ENCODE data around the gene MDH1.
"Not testable (repeated sequence)": the region's sequence is repeated elsewhere in the genome, so short reads cannot be mapped to it uniquely, and the experiment has no call there.

MDH1 gene

DNA sequence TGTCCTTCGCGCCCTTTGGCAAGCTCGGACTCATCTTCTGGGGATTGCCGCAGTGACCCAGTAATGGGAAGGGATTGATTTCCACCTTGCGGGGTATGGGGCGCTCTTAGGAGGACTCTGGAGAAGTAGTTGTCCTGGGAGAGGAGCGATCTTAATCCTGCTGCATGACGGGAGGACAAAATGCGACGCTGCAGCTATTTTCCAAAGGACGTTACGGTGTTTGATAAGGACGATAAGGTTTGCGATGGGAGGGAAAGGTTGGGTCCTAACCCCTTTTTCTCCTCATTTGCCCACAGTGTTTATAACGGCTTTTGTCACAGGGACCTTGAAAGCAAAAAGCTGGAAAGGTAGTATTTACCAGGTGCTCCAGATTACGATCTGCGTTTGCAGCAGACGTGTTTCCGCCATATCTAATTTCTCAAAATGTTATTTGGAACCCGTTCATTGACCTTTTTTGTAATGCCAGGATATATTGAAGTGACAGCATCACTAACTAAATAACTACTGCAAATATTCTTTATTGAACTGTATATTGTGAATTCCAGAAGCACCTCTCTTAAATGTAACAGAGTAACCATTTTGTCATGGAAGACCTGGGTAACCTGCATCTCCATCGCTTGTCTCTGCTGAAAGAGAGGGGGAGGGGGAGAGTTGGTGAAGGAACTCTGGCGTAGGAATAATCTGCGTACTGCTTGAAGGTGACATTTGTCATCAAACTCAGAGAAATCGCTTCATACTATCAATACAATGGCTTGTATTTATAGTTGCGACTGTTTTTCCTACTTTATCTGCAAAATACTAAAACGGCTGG, 590 bp downstream of the MDH1 start:
- DNase-seq: peak in 1 of 51 donors; percentile 44

DNA sequence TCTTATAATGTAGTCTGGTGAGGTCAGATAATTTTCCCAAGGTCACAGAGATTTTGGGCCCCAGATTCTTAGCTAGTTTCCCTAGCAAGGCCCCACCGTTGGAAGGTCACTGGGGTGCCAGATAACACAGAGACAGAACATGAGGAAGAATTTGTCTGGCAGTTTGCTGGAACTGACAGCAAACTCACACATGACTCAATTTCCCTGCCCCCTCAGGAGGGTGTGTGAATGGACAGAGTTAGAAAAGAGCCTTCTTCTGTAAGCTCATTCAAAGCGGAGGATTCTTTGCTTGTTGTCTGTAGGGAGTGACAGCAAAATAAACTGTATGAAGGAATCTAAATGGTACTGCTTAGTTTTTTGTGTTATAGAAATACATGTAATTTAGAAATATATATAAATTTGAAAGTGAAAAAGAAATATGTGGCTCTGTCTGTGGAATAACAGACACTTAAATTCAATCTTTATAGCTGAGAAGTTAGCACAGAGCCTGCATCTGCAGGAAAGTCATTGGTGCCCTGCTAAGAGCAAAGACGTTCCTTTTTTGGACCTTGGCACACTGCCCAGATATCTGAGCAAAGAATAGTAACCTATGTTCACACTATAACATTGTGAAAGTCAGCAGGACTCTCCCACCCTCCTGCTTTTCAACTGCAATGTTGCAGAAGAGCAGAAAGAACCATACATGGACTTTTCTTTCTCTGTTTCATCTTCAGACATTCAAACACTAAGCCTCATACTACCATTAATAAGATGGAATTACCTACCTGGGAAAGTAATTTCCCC, 2.1 kb downstream of the MDH1 start:
- peak in 2 of 51 donors; percentile 2 to 9 for DNase-seq

DNA sequence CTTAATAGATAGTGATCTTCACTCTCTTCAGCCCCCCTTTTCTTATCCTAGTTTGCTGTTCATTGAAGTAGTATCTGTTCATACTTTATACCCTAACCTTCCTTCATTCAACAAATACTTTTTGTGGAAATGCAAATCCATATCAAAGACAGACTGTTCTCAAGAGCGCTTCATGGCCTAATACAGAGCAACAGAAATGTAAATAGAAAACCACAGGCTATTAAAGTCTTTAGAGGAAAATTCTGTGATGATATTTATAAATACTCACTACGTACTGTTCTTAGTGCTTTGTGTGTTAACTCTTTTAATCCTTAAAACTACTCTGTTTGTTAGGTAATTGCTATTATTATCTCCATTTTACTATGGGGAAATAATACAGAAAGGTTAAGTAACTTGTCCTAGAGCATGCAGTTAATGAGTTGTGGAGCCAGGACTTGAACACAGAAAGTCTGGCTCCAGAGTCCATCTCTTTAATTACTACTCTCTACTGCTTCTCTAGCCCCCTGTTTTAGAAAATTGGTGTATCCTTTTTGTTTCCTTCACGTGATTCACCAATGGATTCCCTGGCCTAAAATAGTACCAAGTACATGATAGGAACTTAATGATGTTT, 2.9 kb downstream of the MDH1 start:
- no peak for DNase-seq

DNA sequence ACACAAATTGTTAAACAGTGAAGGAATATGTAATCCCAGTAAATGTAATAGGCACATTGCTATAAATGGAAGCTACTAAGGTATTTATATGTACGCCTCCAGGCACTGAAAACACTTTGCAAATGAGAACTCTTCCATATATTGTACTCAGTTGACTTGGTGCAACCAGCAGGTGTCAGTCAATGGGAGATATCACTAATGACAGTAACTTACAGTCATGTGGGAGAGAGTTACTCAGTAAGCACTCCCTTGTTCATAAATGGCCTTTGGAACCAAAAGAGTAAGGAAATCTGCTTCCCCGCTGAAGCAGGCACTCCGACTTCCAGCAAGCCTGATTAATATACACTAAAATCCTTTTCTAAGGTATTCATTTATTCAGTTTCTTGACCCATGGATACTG, 5.9 kb downstream of the MDH1 start:
- DNase-seq: no peak

DNA sequence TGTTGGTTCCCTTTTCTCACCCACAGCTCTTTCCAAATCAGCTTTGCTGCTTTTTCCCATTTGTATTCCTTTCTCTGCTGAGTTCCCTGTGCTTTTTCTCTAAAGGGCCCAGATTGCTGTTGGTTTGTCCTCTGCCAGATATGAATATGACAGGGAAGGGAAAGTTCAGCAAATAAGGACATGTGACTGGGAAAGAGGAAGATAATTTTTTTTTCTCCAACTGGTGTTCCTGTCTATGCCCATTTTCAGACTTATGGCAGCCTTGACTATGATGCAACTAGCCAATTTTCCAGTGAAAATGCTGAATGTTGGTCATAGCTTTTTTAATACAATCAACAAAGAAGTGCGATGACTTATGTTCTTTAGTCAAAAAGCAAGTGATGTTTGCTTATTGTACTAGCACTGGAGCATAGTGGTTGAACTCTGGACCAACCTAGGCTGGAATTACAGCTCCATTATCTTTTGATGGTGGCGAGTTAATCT, 7.7 kb downstream of the MDH1 start:
- no peak for DNase-seq

DNA sequence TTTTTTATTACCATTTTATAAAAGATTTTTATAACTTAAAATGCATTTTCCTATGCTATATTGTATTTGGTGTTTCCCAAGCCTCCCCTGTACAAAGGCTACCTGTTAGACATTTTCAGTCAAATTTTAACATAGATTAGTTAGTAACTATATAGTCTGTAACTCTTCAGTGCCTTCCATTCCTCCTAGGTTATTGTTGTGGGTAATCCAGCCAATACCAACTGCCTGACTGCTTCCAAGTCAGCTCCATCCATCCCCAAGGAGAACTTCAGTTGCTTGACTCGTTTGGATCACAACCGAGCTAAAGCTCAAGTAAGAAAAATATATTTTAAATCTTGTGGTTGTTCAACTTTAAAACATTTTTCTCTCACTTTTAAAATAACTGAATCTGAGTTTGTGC, 10.2 kb downstream of the MDH1 start:
- DNase-seq: no peak

DNA sequence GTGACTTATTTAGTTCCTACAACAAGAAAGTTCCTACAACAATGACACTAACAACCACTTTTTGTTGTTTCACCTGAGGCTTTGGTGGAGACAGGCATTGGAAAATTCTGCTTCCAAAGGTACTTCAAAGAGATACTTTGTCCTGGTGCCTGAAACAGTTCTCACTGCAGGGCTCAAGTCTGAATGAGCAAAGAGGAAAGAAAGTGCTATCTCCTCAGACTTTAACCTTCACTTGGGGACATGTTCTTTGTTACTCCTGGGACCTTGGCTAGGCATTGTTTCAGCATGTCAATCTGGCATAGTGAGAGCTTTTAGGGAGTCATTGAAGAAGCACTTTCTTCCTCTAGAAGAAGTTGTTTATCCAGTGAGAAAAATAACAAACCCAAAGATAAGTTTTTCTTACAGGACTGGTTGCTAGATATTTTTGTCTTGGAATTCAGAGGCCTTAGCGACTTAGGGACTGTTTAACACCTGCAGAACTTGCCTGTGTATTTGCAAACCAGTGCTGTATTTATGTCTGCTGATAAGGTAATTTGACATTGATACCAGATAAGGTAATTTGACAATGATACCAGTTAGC, 12.2 kb downstream of the MDH1 start:
- no peak for DNase-seq

DNA sequence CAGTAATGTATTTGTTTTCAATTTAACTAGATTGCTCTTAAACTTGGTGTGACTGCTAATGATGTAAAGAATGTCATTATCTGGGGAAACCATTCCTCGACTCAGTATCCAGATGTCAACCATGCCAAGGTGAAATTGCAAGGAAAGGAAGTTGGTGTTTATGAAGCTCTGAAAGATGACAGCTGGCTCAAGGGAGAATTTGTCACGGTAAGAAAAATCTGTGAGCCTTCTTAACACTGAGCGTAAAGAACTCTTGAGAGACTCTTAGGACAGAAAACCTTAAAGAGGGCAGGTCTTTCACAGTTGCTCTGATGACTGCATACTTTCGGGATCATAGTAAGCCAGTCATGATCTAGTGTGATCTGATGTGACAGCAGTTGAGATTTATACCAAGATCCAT, 15.9 kb downstream of the MDH1 start:
- no peak for DNase-seq

DNA sequence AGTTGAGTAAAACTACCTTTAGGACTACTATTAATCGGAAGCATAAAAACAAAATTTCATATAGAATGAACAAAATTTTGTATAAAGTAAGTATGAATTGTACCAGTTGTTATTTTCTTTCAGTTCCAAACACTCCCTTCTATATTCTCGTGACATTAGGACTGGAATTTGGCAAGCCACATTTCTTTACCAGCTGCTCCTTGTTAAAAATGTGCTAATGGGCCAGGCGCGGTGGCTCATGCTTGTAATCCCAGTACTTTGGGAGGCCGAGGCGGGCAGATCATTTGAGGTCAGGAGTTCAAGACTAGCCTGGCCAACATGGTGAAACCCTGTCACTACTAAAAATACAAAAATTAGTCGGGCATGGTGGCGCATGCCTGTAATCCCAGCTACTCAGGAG, 20.1 kb downstream of the MDH1 start:
- not testable (repeated sequence) for DNase-seq

DNA sequence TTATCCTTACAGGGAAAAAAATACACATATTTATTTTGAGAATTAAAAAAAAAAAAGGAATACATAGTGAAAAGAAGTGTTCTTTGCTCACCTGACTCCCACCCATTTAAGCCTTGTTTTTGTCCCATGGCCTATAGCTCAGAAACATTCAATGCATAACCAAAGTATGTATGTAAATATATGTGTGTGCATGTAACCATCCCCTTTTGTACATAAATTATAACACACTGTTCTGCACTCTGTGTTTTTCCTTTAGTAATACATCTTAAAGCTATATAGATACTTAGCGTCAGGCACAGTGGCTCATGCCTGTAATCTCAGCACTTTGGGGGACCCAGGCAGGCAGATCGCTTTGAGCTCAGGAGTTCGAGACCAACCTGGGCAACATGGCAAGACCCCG, 21.8 kb downstream of the MDH1 start:
- DNase-seq: no peak

DNA sequence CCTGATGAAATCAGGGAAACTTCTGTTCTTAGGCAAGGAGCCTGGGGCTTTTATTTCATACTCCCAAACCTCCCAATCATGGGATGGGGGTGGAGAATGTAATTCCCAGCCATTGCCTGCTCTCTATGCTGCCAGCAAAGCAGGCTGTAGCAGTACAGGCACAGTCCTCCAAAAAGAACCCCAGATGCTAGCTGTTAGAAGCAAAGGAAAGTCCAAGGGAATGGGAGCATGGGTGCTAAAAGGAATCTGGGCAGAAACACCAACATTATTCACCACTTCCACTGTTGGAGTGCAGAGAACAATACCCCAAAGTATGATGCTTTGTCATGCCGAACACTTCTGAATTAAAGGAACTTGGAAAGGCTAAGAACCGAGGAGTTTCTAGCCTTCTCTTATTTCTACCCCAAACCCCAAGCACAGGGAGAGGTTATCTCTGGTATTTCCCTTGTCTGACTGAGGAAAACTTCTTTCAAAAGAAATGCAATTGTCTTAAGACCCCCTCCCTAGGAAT, 24.7 kb downstream of the MDH1 start:
- no peak for DNase-seq

DNA sequence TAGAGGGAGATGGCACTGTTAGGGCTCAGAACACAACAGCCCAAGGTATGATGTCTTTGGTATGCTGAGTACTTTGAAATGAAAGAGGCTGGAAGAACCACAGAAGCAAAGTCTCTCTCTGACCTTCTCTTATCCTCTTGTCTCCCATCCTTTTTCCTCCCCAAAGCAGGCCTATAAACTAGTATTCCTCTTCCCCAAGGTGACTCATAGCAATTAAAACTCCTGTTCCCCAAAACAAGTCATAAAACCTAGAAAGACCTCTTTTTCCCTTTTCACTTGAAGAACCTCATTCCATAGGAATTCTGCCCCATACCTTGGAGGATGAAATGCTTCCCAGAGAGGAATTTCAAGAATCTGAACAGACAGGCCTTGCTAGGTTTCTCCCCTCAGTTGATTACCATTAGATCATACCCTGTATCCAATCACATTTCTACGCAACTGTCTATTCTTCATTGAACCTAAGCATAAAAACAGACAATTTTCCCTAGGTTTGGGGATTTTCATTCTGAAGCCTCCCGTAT, 25.7 kb downstream of the MDH1 start:
- no peak for DNase-seq

DNA sequence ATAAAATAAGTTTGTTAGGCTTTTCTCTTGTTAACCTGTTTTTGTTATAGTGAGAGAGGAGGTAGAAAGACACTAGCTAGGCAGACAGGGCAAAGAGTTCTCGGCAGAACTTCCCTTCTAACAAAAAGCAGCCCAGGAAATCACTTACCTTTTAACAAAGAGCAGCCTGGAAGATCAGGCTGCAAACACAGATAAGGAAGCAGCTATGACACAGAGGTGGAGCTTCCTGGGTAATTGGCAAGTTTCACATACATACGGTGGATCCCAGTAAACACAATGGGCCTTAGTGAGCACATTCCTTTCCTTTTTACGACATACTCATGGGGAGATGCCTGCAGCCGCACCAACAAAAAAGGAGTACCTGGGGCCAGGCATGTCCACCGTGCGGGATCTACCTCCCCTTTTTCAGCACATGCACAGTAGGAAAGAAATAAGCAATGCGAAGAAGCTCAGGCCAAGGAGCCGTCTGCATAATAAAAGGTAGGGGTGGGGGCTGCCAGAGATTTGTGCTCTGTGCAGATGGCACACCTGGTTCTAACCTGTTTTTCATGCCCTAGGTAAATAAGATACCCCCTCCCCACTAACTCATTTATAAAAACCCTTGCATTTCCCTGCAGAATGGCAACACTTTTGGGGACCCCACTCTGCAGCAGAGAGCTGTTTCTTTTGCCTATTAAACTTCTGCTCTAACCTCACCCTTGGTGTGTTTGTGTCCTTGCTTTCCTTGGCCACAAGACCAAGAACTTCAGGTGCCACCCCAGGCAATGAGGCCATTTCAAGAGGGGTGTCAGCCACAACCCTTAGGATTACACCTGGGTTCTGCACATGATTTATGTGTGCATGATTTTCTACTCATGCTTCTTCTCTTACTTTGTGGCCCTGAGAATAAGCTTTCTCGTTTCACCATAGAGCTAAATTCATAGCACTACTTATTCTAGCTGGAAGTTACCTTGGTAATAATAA, 26.5 kb downstream of the MDH1 start:
- no peak for DNase-seq

DNA sequence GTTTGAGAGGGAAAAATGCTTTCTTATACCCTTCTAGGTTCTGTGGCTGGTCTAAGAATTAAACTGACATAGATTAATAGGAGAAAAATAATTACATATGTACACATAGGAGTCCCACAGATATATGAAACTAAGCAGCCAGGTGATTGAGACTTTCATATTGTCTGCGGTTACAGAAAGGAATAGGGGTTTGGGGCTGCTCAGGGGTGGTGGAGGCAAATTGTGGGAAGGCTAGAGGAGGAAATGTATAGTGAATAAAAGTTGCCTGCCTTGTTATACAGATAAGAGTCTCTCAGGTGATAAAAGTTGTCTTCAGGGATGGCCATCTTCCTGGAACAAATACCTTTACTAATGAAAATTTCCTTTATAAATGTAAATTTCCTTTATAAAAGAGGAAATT, 28.6 kb downstream of the MDH1 start:
- DNase-seq: no peak

DNA sequence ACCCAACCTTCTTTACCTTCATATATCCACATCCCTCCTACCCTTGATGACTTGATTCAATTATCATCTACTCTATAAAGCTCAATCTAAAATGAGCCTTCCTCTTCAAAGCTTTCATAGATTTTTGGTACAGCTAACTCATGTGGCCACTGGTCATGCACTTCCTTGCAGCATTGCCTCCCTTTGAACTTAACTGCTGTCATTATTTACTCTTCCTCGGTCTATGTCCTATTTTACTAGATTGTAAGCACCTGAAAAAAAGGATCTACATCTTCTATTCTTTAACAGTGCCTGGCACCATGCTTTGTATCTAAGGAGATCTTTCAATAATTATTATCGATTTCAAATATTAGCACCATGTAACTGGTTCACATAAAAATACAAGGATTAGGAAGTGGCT, 30.6 kb downstream of the MDH1 start:
- no peak for DNase-seq

DNA sequence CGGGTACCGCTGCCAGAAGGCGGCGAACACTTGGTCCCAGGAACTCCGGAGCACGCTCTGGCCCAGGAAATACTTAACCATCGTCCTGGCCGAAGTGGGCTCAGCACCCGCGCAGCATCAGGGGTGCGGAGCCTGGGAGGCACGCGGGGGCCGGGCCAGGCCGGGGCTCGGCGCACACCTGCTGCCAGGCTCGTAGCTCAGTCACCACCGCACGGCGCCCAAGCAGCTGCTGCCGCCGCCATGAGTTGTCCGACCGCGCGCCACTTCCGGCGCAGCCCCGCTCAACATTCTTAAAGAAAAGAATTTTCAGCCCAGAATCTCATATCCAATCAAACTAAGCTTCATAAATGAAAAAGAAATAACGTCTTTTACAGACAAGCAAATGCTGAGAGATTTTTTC, 34.0 kb downstream of the MDH1 start:
- no peak for DNase-seq

DNA sequence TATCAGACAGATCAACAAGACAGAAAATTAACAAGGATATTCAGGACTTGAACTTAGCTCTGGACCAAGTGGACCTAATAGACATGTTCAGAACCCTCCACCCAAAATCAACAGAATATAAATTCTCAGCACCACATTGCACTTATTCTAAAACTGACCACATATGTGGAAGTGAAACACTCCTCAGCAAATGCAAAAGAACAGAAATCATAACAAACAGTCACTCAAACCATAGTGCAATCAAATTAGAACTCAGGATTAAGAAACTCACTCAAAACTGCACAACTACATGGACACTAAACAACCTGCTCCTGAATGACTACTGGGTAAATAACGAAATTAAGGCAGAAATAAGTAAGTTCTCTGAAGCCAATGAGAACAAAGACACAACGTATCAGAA, 35.0 kb downstream of the MDH1 start:
- not testable (repeated sequence) for DNase-seq

DNA sequence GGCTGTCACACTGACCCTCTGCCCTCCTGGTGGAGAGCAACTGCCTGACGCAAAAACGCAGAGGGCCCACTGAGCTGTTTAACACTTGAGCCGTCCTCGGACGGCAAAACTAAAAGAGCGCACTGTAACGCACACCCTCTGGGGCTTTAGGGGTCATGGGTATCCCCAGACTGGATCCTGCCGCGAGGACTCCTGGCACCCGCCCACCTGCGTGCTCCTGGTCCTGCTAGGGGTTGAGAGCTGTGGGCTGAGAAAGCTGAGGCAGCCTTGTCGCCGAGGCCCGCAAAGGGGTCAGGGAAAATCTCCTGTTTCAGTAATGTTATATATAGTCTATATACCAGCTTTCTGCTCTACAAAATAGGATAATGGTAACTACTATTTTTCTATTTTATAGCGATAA, 39.1 kb downstream of the MDH1 start:
- no peak for DNase-seq

DNA sequence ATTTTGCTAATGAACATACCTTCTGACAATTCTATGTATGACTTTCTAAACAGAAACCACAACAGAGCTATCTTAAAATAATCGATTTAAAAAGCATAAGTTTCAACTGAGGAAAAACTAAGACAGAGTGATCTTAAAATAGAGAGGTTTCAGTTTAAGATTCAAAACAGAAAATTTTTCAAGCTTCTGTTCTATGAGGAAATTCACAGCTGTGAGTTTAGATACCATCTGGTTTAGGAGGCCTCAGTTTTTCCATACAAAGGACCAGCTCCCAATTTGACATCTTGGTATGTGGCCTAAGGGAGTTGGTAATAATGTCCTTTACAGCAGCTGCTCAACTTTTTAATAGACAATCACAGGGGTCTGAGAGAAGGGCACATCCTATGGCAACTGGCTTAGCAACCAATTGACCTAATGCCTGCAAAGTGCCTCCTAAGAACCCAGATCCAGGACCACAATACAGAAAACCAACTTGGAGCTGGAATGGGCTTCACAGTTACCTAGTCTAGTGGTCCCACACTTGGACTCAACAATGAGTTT, 39.7 kb downstream of the MDH1 start:
- no peak for DNase-seq

DNA sequence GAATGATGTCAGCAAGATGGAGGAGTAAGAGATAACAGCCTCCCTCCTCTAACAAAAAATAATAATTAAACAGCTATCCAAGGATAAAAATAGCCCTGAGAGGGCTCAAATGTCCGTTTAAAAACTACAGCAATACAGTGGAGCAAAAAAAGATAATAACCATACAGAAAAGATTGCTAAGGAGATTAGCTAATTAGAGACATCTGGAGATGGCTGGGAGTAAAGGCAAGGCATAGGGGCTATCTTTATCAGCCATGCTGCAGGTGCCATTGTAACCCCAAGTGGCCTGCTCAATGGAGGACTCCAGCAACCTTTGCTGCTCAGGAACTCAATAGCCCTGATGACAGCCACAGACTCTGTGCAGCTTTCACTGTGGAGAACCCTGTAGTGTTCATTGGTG, 42.7 kb downstream of the MDH1 start:
- DNase-seq: no peak

Data from hypothalamus (tissue), 51 donors.